GM19452 (cell line): ENCODE measurements around the gene HIPK2.
"Not testable (repeated sequence)": the region's sequence is repeated elsewhere in the genome, so short reads cannot be mapped to it uniquely, and the experiment has no call there.

Experiments used
- ATAC-seq: cut with Tn5 transposase; IDR thresholded peaks from one replicate; pipeline ENCODE4 v1.9.1; 2021; ENCODE audit not compliant: unreplicated experiment

The HIPK2 gene

DNA sequence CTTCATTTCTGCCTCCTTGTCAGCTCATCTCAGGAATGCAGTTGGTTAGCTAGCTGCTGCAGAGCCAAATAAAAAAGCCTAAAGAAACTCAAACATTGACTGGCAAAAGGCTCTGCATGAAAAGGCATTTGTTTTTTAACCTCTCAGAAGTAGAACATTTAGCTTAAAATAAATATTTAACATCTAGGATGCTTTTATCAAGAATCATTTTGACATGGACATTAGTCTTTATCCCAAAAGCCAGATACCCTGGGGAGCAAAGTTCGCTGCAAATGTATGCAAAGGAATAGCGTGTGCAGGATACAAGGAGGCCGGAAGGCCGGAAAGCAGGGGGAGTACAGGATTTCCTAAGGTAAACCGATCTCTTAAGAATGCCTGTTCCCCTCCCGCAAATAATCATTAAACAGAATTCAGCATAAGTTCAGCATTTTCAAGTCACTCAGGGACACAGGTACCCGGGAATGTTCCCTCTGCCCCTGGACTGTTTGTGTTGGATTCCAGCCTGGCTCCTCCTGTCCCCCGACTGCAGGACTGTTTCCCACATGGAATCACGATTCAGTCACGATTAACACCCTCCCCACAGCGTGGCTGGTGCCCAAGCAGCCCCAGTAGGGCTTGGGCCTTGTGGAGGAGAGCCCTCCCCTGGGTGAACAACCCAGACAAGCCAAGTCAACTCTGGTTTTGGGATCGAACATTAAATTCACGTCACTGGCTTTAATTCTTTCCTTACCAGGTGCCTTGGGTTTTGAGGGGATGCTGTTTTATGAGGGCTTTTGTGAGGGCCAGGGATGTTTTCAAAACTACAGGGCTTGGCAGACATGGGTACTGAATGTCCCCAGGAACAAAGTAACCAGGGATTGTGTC lies 97.8 kb downstream of the HIPK2 start:
- ATAC-seq = no peak

DNA sequence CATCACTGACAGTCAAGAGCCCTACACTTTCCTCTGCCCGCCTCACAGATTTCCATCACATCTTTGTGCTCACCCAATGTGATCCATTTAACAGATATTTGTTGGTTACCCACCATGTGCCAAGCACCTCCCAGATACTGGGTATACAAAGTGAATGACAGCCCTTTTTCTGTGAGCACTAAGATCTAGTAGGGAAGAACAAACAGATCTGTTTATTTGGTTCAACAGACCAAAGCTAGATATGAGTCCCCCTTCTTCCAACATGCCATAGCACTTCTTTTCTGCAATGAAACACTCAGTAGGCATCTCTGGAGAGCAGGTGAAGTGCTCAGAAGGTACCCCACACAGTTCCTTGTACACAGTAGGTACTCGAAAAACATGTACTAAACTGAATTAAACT lies 101.4 kb downstream of the HIPK2 start:
- no peak for ATAC-seq

DNA sequence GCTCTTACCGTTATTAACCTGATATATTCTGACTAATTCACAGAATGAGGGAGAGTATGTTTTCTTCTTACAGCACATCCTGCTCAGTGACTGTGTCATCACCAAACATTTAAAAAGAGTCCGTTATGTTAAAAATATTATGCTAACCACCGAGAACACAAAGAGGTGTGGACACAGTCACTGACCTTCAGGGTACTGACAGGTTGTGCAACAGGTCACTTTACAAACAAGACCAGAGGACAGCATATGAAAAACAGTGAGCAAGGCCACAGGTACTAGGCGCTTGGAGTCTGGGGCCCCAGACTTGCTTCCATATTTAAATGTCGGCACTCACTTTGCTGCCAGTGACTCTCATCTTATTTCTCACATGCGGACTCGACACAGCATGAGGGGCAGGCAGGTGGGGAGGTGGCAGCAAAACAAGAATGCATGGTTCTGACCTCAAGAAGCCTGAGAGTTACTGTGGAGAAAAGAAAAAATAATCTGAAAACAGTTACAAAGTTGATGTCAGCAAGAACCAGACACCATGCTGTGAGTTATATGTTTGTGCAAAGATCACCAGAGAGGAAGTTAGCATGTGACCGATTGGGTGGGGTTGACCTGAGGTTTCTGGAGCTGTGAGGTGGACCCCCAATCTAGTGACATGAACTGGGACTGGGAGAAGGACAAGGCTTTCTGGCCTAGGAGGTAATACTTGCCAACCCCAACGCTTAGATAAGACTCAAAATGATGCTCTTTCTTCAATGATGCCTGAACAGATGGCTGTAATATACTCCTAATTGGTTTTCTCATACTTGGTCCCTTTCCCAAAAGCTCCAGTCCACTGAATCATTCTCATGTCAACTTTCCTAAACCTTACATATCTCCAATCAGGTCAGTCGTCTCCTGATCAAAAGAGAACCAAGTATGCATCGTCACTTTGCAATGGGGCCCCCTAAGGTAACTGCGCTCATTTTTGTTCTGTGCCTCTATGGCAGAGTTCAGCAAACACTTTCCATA lies 102.4 kb downstream of the HIPK2 start:
- no peak for ATAC-seq

DNA sequence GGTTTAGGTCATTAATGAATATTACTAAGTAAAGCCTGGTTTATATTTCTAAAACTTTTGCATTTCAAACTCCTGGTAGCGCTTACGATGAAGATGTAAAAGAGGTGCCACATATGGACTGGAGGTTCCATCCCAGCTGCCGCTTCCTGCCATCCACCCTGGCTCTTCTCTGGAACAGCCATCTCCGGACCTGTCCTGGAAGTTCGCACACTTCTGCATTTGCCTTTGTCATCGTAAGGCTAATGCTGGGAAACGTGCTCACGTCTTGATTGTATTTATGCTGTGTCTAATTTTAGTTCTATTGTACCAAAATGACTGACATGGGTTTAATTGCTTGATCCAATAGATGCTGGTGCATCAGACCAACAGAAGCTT lies 103.1 kb downstream of the HIPK2 start:
- ATAC-seq = no peak

DNA sequence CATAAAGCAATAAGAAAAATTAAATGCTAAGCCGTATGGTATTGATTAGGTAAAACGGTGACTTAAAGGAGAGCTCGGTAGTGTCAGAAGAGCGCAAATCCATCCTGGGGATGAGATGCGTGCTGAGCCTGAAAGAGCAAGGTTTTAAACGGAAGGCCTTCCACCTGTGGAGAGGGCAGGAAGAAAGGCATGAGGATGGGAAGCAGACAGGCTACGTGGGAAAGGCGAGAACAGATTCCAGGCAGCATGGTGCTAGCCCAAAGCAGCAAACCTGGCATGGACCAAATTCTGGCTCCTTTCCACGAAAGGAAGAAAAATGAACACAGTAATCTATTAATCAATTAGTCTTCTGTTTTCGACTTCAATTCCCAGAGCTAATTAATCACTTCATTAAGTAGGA lies 103.5 kb downstream of the HIPK2 start:
- ATAC-seq = no peak

DNA sequence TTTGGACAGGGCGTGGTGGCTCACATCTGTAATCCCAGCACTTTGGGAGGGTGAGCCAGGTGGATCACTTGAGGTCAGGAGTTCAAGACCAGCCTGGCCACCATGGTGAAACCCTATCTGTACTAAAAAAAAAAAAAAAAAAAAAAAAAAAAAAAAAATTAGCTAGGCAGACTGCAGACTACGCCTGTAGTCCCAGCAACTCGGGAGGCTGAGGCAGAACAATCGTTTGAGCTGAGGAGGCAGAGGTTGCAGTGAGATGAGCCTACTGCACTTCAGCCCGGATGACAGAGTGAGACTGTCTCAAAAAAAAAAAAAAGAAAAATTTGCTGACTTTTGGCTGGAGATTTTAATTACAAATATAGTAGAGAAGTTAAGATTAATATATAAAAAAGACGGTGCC lies 104.0 kb downstream of the HIPK2 start:
- ATAC-seq = no peak

- peak; percentile 74 for ATAC-seq
Measured at GRCh38 chr7:139673230-139673629, 104.6 kb downstream of the HIPK2 start.

GRCh38 chr7:139671967-139672366 lies 105.8 kb downstream of the HIPK2 start:
- no peak for ATAC-seq

DNA sequence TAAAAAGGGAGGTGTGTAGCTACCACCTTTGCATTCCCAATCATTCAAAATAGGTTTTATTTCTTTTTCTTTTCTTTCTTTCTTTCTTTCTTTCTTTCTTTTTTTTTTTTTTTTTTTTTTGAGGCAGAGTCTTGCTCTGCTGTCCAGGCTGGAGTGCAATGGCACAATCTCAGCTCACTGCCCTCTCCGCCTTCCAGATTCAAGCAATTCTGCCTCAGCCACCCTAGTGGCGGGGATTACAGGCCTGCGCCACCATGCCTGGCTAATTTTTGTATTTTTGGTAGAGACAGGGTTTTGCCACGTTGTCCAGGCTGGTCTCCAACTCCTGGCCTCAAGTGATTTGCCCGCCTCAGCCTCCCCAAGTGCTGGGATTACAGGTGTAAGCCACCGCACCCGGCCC lies 107.1 kb downstream of the HIPK2 start:
- not testable (repeated sequence) for ATAC-seq

GRCh38 chr7:139669106-139670061 lies 108.4 kb downstream of the HIPK2 start:
- ATAC-seq = no peak

GRCh38 chr7:139667377-139667776 lies 110.4 kb downstream of the HIPK2 start:
- no peak for ATAC-seq

DNA sequence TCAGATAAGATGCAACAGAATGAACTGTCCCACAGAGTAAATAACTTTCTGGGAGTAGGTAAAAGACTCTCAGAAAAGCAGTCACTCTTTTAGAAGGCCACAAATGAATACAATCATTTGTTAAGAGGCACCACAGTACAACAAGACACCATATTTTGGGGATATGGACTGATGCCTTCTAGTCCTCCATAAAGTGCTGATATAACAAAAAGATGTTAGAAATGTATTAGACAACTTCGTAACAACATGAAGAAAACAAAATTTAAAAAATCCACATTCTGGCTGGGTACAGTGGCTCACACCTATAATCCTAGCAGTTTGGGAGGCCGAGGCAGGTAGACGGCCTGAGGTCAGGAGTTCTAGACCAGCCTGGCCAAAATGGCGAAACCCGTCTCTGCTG lies 111.3 kb downstream of the HIPK2 start:
- ATAC-seq = no peak

- no peak for ATAC-seq
Measured at GRCh38 chr7:139664434-139664833, 113.4 kb downstream of the HIPK2 start.

- ATAC-seq = no peak
Measured at GRCh38 chr7:139663608-139664177, 114.1 kb downstream of the HIPK2 start.

DNA sequence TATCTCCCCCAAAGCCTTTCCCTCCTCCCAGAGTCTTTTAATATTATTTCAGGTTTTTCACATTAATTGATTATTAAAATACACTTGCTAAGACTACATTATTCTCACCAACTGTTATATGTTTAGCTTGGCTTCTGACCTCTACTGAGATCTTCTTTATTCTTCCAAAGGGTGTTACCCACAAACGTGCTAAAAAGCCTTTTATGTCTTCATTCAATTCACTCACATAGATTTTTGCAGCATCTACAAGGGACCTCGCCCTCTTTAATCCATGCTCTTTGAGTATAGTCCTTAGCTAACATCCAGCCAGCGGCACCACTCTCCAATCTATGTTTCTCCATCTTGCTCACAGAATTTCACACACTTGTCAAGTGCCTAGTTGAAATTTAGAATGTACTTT lies 115.9 kb downstream of the HIPK2 start:
- ATAC-seq = no peak

DNA sequence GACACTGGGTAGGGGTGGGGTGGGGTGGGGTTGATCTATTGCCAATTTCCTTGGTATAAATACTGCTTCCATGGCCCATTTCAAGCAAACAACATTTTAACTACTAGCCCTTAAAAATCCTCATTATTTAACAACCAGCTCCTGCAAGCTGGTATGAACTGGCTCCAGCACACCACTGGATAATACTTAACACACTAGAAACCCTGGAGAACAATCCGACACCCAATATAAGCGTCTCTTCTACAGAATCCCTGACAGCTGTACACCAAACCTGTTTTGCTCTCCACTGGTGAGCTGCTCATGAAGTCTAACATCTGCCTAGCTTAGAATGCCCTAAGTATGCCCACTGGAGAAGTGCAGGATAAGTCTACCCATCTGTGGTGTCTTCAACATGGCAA lies 116.8 kb downstream of the HIPK2 start:
- no peak for ATAC-seq

- no peak for ATAC-seq
Measured at GRCh38 chr7:139660317-139661042, 117.3 kb downstream of the HIPK2 start.

- no peak for ATAC-seq
Measured at GRCh38 chr7:139659922-139660316, 117.9 kb downstream of the HIPK2 start.

GRCh38 chr7:139658908-139659675 lies 118.7 kb downstream of the HIPK2 start:
- no peak for ATAC-seq
